Small intestine (tissue), 7 donors: ENCODE measurements around the gene CYTH3. TPM values are rescaled to one million over a fixed set of nuclear protein-coding genes. Genes with fewer than 3 reads are reported as not detected.

Experiments used
- DNase-seq, 2 donors: peaks; one replicate each; pipeline versions ENCODE4 v3.0.0 to v3.0.0-alpha.2; 2013
- FAIRE-seq: peaks from 2 replicates; lab custom pipeline; 2012; peaks lifted over from hg19 to GRCh38; lab: Jason Lieb, UNC
- H3K27ac ChIP-seq, 3 donors: one replicate each; pipeline ENCODE4 v1.5.1; 2013; ENCODE audit warnings: low read length in 2 of 3, mild to moderate bottlenecking in 2 of 3, control low read depth in 1 of 3, inconsistent platforms in 1 of 3, low read depth in 1 of 3, moderate library complexity in 1 of 3
- H3K27me3 ChIP-seq, 3 donors: one replicate each; pipeline ENCODE4 v1.6.1; 2013; ENCODE audit warnings: low read length in 3 of 3, inconsistent platforms in 1 of 3; ENCODE audit not compliant: control insufficient read depth in 3 of 3, insufficient read depth in 3 of 3
- H3K36me3 ChIP-seq, 3 donors: one replicate each; pipeline ENCODE4 v1.6.1; 2013; ENCODE audit warnings: low read length in 3 of 3, inconsistent platforms in 1 of 3, low read depth in 1 of 3, mild to moderate bottlenecking in 1 of 3, moderate library complexity in 1 of 3; ENCODE audit not compliant: control insufficient read depth in 3 of 3, insufficient read depth in 2 of 3
- H3K4me1 ChIP-seq, 3 donors: one replicate each; pipeline ENCODE4 v1.6.1; 2013; ENCODE audit warnings: low read length in 2 of 3, inconsistent platforms in 1 of 3, low read depth in 1 of 3, mild to moderate bottlenecking in 1 of 3, moderate library complexity in 1 of 3; ENCODE audit not compliant: control insufficient read depth in 3 of 3, insufficient read depth in 2 of 3
- H3K4me3 ChIP-seq, 3 donors: one replicate each; pipeline ENCODE4 v1.5.1; 2013; ENCODE audit warnings: low read length in 3 of 3, control low read depth in 1 of 3, inconsistent platforms in 1 of 3, low read depth in 1 of 3, mild to moderate bottlenecking in 1 of 3, moderate library complexity in 1 of 3
- H3K9me3 ChIP-seq, 2 donors: one replicate each; pipeline ENCODE4 v1.6.1; 2013; ENCODE audit warnings: low read depth in 1 of 2, low read length in 1 of 2; ENCODE audit not compliant: control insufficient read depth in 2 of 2, insufficient read depth in 1 of 2
- WGBS, 3 donors: extraction: QIAGEN DNeasy Blood & Tissue Kit; methylation state at CpG; one replicate each; pipeline ENCODE4 v1.1.7; 2013; 5-methylcytosine and 5-hydroxymethylcytosine counted together
- polyA plus RNA-seq, 4 donors: library from polyadenylated mRNA; stranded (reverse) in 3 of 4; unstranded in 1 of 4; fragments of 200-250 nt in 3 of 4; fragments of 120-200 nt in 1 of 4; gene quantifications; one replicate each; pipeline versions ENCODE4 v1.2.1 to v1.2.3, GENCODE V29; 2013
- donor health status: healthy with polysubstance abuse.
- donor health status: control.
- donor health status: control.
- donor health status: Bipolar disorder and iron deficiency.
- donor health status: healthy.

The CYTH3 gene
- polyA plus RNA-seq, 4 donors, result 21.3 to 27.3 (median 24.4) TPM

DNA sequence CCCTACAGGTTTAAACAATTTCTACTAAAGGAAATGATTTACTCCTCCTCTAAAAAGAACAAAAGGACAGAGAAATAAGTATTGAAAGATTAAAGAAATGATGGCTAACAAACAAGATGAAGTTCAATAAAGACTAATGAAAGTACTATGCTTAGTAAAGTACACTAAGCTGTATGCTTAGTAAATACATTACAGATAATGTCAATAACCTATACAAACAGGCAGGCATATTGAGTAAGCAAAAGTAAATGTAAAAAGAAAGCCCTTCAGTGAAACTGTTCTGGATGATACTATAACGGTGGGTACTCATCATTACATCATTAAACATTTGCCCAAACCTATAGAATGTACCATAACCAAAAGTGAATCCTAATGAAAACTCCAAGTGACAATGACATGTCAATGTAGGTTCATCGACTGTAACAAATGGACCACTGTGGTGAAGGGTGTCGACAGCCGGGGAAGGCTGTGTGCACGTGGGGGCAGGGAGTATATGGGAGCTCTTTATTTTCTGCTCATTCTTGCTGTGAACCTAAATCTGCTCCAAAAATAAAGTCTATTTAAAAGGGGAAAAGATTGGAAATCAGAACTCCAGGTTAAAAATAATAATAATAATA is 34.0 kb downstream of the CYTH3 start:
- H3K27me3 ChIP-seq, result no peaks in the 10 kb centered on the region
- DNase-seq, result no peak
- H3K36me3 ChIP-seq, result peaks cover 0 to 3% (median 0%) of the 10 kb centered on the region in 3 donors
- no peak for FAIRE-seq
- no peaks in the 10 kb centered on the region for H3K4me1 ChIP-seq
- no peaks in the 10 kb centered on the region for H3K9me3 ChIP-seq
- no peak overlapping the region for H3K4me3 ChIP-seq
- H3K27ac ChIP-seq, result no peak overlapping the region
- WGBS, 3 donors, result 93 to 94% (median 93%) methylated on average over 5 of the region's 5 CpGs

DNA sequence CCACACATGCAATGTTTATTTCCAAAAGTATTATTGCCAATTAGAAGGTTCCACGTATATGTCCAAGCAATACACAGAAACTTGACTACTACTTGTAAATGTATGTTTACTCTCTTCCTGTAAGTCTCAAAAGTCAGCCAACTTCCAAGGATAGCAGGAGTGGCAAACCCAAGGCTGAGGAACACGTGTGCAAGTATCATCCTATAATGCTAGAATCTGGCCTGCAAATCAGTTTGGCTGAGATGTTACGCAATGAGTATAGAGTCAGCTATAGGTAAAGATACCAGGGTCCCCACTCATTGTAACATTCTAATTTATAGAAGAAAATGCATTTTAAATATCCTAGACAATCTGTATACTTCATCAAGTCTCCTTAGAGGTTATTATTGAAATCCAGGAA is 34.7 kb downstream of the CYTH3 start:
- FAIRE-seq, result no peak

DNA sequence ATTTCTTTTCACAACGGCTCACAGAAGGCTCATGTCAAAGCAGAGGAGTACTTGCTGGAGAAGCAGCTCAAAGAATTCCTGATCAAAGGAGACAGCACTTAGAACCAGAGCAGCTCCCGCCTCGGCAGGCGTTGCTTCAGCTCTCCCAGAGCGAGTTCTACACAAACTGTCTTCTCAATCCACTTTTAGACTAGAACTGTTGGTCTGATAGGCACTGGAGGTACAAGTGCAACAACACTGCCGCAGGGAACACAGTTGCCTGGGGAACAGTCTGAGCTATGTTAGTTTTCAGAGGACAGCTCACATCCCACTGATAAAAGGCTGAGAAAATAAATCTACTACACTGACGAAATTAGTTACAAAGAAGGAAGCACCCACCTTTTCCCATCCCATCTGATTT is 35.4 kb downstream of the CYTH3 start:
- H3K27me3 ChIP-seq, result no peaks in the 10 kb centered on the region
- H3K4me3 ChIP-seq, result no peak overlapping the region
- H3K27ac ChIP-seq, result no peak overlapping the region
- peaks cover 0 to 3% (median 2%) of the 10 kb centered on the region in 3 donors for H3K4me1 ChIP-seq
- FAIRE-seq (no peak), DNase-seq (no peak)
- H3K9me3 ChIP-seq, result no peaks in the 10 kb centered on the region
- WGBS, 3 donors, result 78 to 93% (median 87%) methylated on average over 7 of the region's 7 CpGs
- peaks cover 0 to 7% (median 0%) of the 10 kb centered on the region in 3 donors for H3K36me3 ChIP-seq

More for the DNA sequence above, 34.7 kb downstream of the CYTH3 start:
- H3K4me1 ChIP-seq, result peaks cover 0 to 1% (median 0%) of the 10 kb centered on the region in 3 donors
- 69 to 80% (median 78%) methylated on average over 3 of the region's 3 CpGs for WGBS, 3 donors
- H3K27ac ChIP-seq, result no peak overlapping the region
- H3K9me3 ChIP-seq, result no peaks in the 10 kb centered on the region
- H3K36me3 ChIP-seq, result peaks cover 0 to 3% (median 0%) of the 10 kb centered on the region in 3 donors
- H3K4me3 ChIP-seq, result no peak overlapping the region
- no peaks in the 10 kb centered on the region for H3K27me3 ChIP-seq
- DNase-seq, result no peak

DNA sequence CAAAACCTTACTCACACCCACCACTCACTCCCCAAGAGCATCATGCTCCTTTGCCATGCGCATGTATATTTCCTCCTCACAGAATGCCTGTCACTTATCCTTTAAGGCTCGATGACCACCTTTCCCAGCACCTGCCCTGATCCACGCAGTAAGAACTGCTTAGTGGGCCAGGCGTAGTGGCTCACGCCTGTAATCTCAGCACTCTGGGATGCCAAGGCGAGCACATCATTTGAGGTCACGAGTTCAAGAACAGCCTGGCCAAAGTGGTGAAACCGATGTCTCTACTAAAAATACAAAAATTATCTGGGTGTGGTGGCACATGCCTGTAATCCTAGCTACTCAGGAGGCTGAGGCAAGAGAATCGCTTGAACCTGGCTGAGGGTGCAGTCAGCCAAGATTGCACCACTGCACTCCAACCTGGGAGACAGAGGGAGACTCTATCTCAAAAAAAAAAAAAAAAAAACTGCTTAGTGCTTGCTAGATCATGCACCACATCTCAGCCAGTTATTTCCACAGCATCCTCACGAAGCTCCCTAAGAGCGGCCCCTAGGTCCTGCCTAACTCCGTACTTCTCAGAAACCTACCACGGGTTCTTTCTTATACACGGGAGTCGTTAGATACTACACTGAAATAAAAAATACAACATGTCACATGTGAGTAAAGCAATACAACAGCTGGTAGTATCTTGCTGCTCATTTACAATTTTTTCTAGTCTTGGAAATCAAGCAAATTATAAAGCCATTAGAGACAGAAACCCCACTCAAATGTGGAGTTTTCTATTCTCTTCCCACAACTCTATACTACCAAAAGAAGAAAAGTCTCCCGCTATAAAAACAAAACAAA is 37.2 kb downstream of the CYTH3 start:
- Histone ChIP-seq H3K36me3 (peaks cover 0 to 7% (median 0%) of the 10 kb centered on the region in 3 donors), H3K4me3 (no peak overlapping the region), H3K27me3 (no peaks in the 10 kb centered on the region), H3K9me3 (no peaks in the 10 kb centered on the region), H3K27ac (no peak overlapping the region), H3K4me1 (peaks cover 0 to 3% (median 2%) of the 10 kb centered on the region in 3 donors)
- 82 to 95% (median 93%) methylated on average over 16 of the region's 16 CpGs for WGBS, 3 donors
- FAIRE-seq (no peak), DNase-seq (no peak)

DNA sequence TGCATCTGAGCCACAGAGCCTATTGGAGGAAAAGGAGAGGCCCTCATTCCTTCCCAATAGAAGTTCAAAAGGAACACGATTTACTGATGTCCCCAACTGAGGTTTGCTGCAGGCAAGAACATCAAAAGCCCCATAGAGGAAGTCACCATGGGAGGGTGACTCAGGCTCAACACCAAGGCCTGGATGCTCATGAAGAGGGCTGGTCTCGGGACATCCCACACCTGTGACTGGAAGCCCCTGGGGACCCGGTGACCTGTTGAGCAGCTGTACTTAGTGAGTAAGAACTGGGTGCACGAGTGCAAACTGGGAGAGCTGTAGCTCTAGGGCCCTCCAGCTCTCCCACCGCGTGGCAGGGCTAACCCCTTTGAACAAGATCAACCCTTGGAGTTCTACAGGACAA is 38.0 kb downstream of the CYTH3 start:
- no peak overlapping the region for H3K27ac ChIP-seq
- no peak for FAIRE-seq
- 86 to 95% (median 87%) methylated on average over 6 of the region's 6 CpGs for WGBS, 3 donors
- no peak for DNase-seq
- H3K27me3 ChIP-seq, result no peaks in the 10 kb centered on the region
- H3K36me3 ChIP-seq, result peaks cover 0 to 7% (median 0%) of the 10 kb centered on the region in 3 donors
- H3K9me3 ChIP-seq, result no peaks in the 10 kb centered on the region
- no peak overlapping the region for H3K4me3 ChIP-seq
- H3K4me1 ChIP-seq, result peaks cover 0 to 3% (median 2%) of the 10 kb centered on the region in 3 donors

DNA sequence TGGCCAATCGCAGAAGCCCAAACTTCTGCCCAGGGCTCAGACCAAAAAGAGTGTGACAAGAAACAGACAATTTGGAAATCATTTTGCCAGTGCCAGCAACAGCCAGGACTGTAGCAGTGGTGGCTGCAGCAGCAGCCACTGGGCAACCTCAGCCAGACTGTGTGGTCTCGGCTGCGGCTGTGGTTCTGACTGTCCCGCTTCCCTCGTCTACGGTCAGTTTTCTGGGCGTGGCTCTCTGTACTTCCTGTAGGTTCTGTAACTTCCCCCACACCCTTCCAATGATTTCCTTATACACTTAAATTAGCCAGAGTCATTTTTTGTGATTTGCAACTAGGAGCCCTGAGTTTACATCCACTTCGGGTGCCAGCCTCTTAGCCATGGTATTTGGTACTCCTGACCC is 39.9 kb downstream of the CYTH3 start:
- peaks cover 0 to 3% (median 2%) of the 10 kb centered on the region in 3 donors for H3K4me1 ChIP-seq
- H3K27me3 ChIP-seq, result no peaks in the 10 kb centered on the region
- H3K9me3 ChIP-seq, result no peaks in the 10 kb centered on the region
- peaks cover 0 to 7% (median 0%) of the 10 kb centered on the region in 3 donors for H3K36me3 ChIP-seq
- no peak overlapping the region for H3K4me3 ChIP-seq
- no peak overlapping the region for H3K27ac ChIP-seq
- FAIRE-seq, result no peak
- 54 to 81% (median 64%) methylated on average over 8 of the region's 8 CpGs for WGBS, 3 donors
- DNase-seq, result no peak

DNA sequence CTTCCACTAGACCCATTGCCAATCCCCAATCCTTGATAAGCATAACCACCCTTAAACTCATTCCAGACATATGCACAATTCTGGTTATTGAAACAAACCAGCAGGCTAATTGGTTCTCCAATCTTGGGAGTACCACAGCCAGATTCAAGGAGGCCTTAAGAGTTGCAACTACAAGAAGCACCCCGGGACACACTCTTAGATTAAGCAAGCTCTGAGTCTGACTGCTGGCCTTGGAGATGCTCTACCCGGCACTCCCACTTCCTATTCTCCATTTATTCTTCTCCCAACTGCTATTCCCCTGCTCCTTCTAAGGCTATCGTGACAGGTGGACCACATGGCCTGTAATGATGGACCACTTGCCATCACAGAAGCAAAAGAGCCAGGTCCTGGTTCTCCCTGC is 40.3 kb downstream of the CYTH3 start:
- H3K4me3 ChIP-seq, result no peak overlapping the region
- no peaks in the 10 kb centered on the region for H3K9me3 ChIP-seq
- DNase-seq, result no peak
- H3K4me1 ChIP-seq, result peaks cover 0 to 3% (median 2%) of the 10 kb centered on the region in 3 donors
- WGBS, 3 donors, result 77 to 95% (median 80%) methylated on average over 3 of the region's 3 CpGs
- H3K27me3 ChIP-seq, result no peaks in the 10 kb centered on the region
- no peak for FAIRE-seq
- H3K27ac ChIP-seq, result no peak overlapping the region
- peaks cover 0 to 7% (median 0%) of the 10 kb centered on the region in 3 donors for H3K36me3 ChIP-seq

DNA sequence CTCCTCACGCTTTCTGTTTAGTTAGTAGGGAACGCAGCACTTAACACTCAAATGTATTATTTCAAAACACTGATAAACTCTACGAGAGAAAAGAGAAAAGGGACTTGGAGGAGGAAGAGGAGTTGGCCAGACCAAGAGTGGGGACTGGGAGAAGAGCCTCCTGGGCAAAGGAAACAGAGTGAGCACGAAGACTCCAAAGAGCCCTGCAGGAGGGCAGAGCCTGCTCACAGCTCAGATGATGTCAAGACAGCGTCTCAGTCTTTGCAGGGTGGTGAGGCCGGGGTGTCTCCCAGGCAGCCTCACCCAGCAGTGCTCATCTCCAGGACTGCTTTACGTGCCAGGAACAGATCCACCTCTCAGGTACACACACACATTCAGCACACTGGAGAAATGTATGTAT is 41.2 kb downstream of the CYTH3 start:
- DNase-seq, result no peak
- FAIRE-seq, result no peak
- H3K36me3 ChIP-seq, result peaks cover 0 to 7% (median 0%) of the 10 kb centered on the region in 3 donors
- no peaks in the 10 kb centered on the region for H3K27me3 ChIP-seq
- H3K9me3 ChIP-seq, result no peaks in the 10 kb centered on the region
- WGBS, 3 donors, result 76 to 90% (median 87%) methylated on average over 7 of the region's 7 CpGs
- no peak overlapping the region for H3K27ac ChIP-seq
- no peak overlapping the region for H3K4me3 ChIP-seq
- peaks cover 2 to 4% (median 3%) of the 10 kb centered on the region in 3 donors for H3K4me1 ChIP-seq
